Activated CD4-positive, alpha-beta T cell treated with anti-CD3 and anti-CD28 coated beads for 1 hour (primary cell): ENCODE results near the gene HSD17B8.

ENCODE experiments used
- DNase-seq: peaks from one replicate; pipeline ENCODE4 v3.0.0-alpha.2; 2020

Gene HSD17B8

DNA sequence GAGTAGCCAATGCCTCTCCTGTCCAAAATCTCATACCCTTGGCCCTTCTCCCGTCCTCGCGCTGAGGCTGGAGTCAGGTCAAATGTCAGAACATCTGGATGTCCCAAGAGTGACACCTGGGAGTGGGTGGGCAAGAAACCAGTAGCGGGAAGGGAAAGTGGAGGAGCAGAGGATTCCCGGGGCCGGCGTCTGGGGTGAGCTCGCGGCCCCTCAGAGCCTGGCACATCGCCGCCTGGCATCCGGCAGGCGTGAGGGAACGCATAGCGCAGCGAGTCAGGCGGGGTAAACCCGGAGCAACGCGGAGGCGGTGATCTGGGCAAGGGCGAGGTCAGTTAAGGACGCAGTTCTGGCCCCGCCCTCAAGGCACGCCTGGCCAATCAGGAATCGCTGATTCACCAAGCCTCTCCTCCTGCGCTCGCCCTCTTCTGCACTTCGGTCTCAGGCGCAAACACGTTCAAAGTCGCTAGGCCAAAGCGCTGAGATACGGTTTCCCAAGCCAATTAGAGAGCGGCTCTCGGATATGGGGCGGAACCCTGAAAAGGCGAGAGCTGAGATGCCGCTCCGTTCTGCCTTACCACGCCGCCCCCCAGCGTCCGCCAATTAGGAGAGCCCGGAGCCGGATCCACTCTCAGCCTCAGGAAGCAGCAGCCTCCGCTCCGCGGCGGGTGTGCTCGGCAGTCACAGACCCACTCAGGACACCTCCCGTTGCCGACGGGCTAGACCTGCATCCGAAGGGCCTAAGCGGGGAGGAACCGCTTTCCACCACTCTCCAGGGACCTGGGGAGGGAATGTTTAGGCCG, 44.7 kb downstream of the HSD17B8 start:
- peak; percentile 89 for DNase-seq

DNA sequence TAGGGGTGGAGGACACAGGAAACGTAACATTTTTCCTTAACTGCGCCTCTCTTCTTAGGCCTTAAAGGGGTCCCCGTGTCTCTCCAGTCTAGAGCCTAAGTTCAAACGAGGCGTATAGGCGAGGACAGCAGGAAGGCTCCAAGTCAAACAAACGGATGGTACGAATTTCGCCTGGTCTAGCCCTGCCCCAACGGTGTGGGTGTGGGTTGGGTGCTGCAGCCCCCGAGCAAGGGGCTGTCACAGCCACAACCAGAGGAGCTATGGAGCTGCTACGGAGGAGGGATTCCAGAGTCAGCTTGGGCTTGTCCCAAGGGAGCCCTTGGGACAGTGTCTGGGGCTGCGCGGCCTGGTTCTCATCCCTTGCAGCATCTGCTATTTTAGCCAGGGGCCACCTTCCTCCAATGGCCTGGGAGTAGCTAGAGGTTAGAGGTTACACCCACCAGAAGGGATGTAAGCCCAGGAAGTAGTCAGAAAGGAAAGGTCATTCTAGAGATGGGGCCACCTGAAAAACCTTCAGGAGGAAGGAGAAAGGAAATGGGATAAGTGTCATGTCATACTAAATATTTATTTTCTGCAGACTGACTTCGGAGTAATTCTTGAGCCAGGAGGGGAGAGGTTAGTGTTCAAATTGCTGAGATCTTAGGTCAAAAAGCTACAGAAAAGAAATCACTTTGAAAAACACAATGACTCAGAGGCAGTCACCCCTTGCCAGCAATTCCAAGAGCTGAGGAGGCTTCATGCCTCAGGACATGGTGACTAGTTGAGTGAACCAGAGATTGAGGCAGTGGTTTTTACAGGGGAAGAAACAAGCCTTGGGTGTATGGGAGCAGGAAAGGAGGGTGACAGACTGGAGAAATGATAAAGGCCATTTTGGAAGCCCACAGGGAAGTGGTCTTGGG, 45.5 kb downstream of the HSD17B8 start:
- no peak for DNase-seq

DNA sequence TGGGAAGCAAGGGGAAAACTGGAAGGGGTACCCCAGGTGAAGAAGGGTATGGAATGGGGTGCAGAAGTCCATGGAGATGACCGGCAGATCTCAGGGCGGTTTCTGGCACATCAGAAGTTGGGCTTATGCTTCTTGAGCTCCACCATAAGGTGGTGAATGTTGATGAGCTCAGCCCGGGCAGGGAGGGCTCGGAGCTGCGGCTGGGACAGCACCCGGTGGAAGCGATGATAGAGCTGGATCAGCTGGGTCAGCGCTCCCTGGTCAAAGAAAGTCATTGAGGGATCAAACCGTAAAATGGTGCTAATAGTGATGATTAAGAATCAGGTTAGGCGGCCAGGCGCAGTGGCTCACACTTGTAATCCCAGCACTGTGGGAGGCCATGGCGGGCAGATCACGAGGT, 46.3 kb downstream of the HSD17B8 start:
- no peak for DNase-seq

DNA sequence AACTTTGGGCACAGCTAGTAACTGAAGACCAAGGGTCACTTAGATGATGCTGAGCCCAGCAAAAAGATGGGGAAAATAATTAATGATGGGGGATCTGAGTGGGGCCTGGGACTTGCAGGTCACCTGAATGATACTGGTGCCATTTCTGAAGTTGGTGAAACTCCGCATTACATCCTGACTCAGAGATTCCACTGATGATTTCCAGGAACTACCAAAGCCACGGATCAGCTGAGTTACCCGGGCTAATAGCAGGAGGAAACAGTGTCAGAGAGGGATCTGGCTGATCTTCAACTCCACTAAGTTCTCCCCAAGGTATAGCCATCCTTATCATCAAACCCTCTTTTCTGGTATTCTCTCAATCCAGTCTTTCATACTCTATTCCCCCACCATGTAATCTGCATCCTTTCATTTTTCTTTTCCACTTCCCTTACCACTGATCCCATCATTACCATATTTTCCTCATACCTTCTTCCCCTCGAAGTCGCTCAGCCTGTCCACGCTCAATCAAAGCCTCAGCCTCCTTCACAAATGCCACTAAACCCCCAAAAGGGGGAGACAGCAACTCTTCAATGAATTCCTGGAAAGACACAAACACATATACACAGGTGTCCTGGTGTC, 47.0 kb downstream of the HSD17B8 start:
- DNase-seq = no peak

DNA sequence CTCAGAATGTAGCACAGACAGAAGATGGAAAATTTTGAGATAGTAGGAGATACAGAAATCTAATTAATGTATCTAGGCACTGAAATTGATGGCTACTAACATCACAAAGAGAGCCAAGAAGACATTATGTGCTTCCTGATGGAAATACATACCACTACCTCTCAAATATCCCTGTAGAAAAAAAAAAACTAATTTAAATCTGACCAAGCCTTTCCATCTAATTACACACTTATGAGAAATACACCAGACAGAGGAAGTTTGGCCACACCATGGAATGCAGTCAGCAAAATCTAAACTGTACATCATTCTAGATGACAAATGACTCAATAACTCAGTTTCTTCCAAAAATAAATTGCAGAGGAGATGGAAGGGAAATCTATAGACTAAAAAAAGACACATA, 48.3 kb downstream of the HSD17B8 start:
- DNase-seq = no peak

DNA sequence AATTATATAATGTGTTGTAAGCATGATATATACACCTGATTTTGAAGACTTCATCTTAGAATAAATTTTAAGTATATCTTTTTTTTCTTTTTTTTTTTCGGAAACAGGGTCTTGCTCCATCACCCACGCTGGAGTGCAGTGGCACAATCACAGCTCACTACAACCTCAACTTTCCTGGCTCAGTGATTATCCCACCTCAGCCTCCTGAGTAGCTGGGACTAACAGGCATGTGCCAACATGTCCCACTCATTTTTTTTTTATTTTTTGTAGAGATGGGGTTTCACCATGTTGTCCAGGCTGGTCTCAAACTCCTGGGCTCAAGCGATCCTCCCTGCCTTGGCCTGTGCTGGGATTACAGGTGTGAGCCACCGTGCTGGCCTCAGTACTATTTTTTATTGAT, 50.1 kb downstream of the HSD17B8 start:
- no peak for DNase-seq
